Measurements from ENCODE around the gene TPI1. TPM values are rescaled to one million over a fixed set of nuclear protein-coding genes. Genes with fewer than 3 reads are reported as not detected.

TPI1 gene
- total RNA-seq, 6 donors from 2014 or later: 137 to 407 (median 309) TPM

GRCh38 chr12:6826125-6826733, 41.1 kb upstream of the TPI1 start:
- ATAC-seq (ENCODE audit: low FRiP score in 2 of 2) (no peak), DNase-seq (no peak)
- TF ChIP-seq CTCF (IDR thresholded peaks at IDR 0.05) (no peak), POLR2AphosphoS5 (IDR thresholded peaks at IDR 0.05) (no peak), POLR2A (IDR thresholded peaks at IDR 0.05) (no peak), EP300 (IDR thresholded peaks at IDR 0.05) (no peak)
- H3K27me3 ChIP-seq: peaks cover 0 to 23% (median 9%) of the 10 kb centered on the region in 4 donors
- WGBS, 2 donors: 83 to 87% methylated on average over 9 to 17 of the region's 17 CpGs
- H3K36me3 ChIP-seq: no peaks in the 10 kb centered on the region
- peaks cover 22 to 46% (median 39%) of the 10 kb centered on the region in 4 donors for H3K4me1 ChIP-seq
- H3K9me3 ChIP-seq: no peaks in the 10 kb centered on the region
- no peak overlapping the region for H3K4me3 ChIP-seq
- H3K27ac ChIP-seq: no peak overlapping the region

GRCh38 chr12:6826734-6827436, 40.4 kb upstream of the TPI1 start:
- peak overlapping the region in 1 of 4 donors; percentile 30 for H3K27ac ChIP-seq
- peaks cover 0 to 23% (median 8%) of the 10 kb centered on the region in 4 donors for H3K27me3 ChIP-seq
- ATAC-seq (ENCODE audit: low FRiP score in 2 of 2): no peak

GRCh38 chr12:6827437-6827911, 39.9 kb upstream of the TPI1 start:
- peaks cover 0 to 23% (median 8%) of the 10 kb centered on the region in 4 donors for H3K27me3 ChIP-seq
- H3K27ac ChIP-seq: peak overlapping the region in 1 of 4 donors; percentile 30
- peak in 1 of 2 donors; percentile 68 for DNase-seq
- H3K4me3 ChIP-seq: no peak overlapping the region
- TF ChIP-seq POLR2AphosphoS5 (IDR thresholded peaks at IDR 0.05): no peak
- no peak for TF ChIP-seq POLR2A (IDR thresholded peaks at IDR 0.05)
- TF ChIP-seq CTCF (IDR thresholded peaks at IDR 0.05): no peak
- TF ChIP-seq EP300 (IDR thresholded peaks at IDR 0.05): no peak
- no peaks in the 10 kb centered on the region for H3K36me3 ChIP-seq
- ATAC-seq (ENCODE audit: low FRiP score in 2 of 2): peak in 1 of 2 donors; percentile 58
- no peaks in the 10 kb centered on the region for H3K9me3 ChIP-seq
- H3K4me1 ChIP-seq: peaks cover 15 to 35% (median 28%) of the 10 kb centered on the region in 4 donors
- WGBS, 2 donors: 6 to 15% methylated on average over 7 to 8 of the region's 8 CpGs

More at GRCh38 chr12:6826734-6827436, 40.4 kb upstream of the TPI1 start:
- Histone ChIP-seq H3K4me3 (no peak overlapping the region), H3K9me3 (no peaks in the 10 kb centered on the region), H3K36me3 (no peaks in the 10 kb centered on the region), H3K4me1 (peaks cover 18 to 41% (median 32%) of the 10 kb centered on the region in 4 donors)
- TF ChIP-seq POLR2A (IDR thresholded peaks at IDR 0.05) (no peak), POLR2AphosphoS5 (IDR thresholded peaks at IDR 0.05) (no peak), EP300 (IDR thresholded peaks at IDR 0.05) (no peak), CTCF (IDR thresholded peaks at IDR 0.05) (no peak)
- 76 to 77% methylated on average over 18 to 22 of the region's 22 CpGs for WGBS, 2 donors
- peak in 1 of 2 donors; percentile 70 for DNase-seq

- Histone ChIP-seq H3K4me1 (peaks cover 15 to 34% (median 28%) of the 10 kb centered on the region in 4 donors), H3K9me3 (no peaks in the 10 kb centered on the region), H3K27ac (peak within 1 kb of the TSS; percentile 42 to 83 (median 64))
These were observed 39.1 kb upstream of the TPI1 start, which contains the start of gene P3H3 for GRCh38 chr12:6827982-6828780. Gene P3H3 (plus strand): TSS chr12:6828407. CDS start chr12:6828441, 34 bp downstream.

More at GRCh38 chr12:6827982-6828780, 39.1 kb upstream of the TPI1 start, which contains the start of gene P3H3:
- Histone ChIP-seq H3K27me3 (peaks cover 0 to 23% (median 8%) of the 10 kb centered on the region in 4 donors), H3K4me3 (peak within 1 kb of the TSS; percentile 33 to 81 (median 72)), H3K36me3 (peaks cover 0 to under 1% (median 0%) of the 10 kb centered on the region in 4 donors)
- DNase-seq: peak in 1 of 2 donors; percentile 91
- WGBS, 2 donors: 2% methylated on average over 15 to 47 of the region's 60 CpGs
- TF ChIP-seq POLR2A (IDR thresholded peaks at IDR 0.05) (no peak), POLR2AphosphoS5 (IDR thresholded peaks at IDR 0.05) (no peak), EP300 (IDR thresholded peaks at IDR 0.05) (no peak), CTCF (IDR thresholded peaks at IDR 0.05) (no peak)
- ATAC-seq (ENCODE audit: low FRiP score in 2 of 2): peak in 1 of 2 donors; percentile 54
